ENCODE results near the gene RELN.
"Not testable (repeated sequence)": the region's sequence is repeated elsewhere in the genome, so short reads cannot be mapped to it uniquely, and the experiment has no call there.

The RELN gene

DNA sequence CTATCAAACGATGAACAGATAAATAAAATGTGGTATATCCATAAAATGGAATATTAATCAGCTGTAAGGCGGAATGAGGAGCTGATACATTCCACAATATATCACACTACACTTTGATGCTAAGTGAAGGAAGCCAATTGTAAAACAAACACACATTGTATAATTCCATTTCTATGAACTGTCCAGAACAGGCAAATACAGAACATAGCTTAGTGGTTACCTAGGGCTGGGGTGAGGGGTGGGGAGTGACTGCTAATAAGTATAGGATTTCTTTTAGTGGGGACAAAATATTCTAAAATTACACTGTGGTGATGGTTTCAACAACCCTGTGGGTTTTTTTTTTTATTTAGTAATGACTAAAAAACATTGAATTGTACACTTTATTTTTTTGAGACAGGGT is 461.3 kb downstream of the RELN start:
- Mint-ChIP-seq H3K4me3 (no peak overlapping the region), H3K9me3 (no peaks in the 10 kb centered on the region), H3K27ac (no peak overlapping the region), H3K36me3 (ENCODE audit: low read depth) (no peaks in the 10 kb centered on the region), H3K4me1 (ENCODE audit: low read depth) (no peaks in the 10 kb centered on the region), H3K27me3 (peaks cover 26% of the 10 kb centered on the region)

DNA sequence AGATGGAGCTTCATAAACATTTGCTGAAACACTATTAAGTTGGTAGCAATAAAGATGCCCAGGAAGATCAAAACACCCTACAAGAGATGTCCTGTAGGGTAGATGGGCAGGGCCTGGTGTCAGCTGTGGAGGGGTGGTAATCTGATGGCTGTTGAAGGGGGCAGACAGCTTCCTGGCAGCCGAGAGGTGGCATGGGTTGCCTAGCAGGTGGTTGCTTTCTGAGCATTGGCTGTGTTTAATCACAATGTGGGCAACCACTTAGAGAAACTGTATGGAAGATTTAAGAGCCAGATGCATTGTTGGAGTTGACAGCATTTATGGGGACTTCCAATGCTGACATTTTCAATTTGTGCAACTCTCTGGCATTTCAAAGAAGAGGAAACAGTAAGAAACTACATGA is 463.5 kb downstream of the RELN start:
- no peaks in the 10 kb centered on the region for H3K9me3 Mint-ChIP-seq
- no peak overlapping the region for H3K4me3 Mint-ChIP-seq
- no peaks in the 10 kb centered on the region for H3K36me3 Mint-ChIP-seq (ENCODE audit: low read depth)
- peaks cover 26% of the 10 kb centered on the region for H3K27me3 Mint-ChIP-seq
- no peak overlapping the region for H3K27ac Mint-ChIP-seq
- no peaks in the 10 kb centered on the region for H3K4me1 Mint-ChIP-seq (ENCODE audit: low read depth)

DNA sequence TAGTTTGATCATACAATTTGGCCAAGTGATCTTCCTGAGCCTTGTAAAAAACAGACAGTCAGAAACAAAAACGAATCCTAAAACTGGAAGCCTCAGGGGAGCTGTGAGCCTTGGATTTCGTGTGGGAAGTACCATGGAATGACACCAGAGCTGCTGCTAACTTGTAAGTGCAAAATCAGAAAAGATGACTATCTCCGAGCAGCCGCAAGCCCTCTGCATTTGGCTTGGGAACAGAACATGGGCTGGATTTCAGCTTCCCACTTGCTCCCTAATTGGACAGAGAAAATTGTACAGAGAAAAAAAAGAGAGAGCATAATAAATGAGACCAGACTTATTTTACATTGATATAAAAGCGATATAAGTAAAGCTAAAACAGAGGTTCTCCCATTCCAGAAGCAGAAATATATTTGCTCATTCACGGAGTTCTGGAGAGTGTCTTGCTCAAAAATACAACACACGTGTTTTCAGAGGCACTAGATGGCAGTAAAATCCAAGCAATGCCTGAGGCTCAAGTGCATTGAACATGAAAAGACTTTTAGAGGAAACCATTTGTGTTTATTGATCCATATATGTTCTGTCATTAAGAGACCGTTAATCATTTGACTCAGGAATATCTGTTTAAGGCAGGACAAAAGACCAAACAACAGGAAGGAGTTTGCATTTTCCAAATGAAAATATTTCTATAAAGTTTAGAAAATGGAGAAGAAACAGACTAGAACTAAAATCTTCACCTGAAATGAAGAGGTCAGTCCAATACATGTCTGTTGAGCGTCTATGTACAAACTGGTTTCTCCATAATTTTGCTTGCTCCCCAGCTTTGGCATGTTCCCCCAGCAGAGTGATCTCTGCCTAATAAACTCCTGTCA is 465.2 kb downstream of the RELN start:
- Mint-ChIP-seq H3K4me1 (ENCODE audit: low read depth) (no peaks in the 10 kb centered on the region), H3K4me3 (no peak overlapping the region), H3K27ac (no peak overlapping the region), H3K27me3 (peaks cover 20% of the 10 kb centered on the region), H3K36me3 (ENCODE audit: low read depth) (no peaks in the 10 kb centered on the region), H3K9me3 (no peaks in the 10 kb centered on the region)

- no peak overlapping the region for H3K27ac Mint-ChIP-seq
- H3K4me3 Mint-ChIP-seq = no peak overlapping the region
- H3K9me3 Mint-ChIP-seq = no peaks in the 10 kb centered on the region
- peaks cover 11% of the 10 kb centered on the region for H3K27me3 Mint-ChIP-seq
- H3K4me1 Mint-ChIP-seq (ENCODE audit: low read depth) = no peaks in the 10 kb centered on the region
- no peaks in the 10 kb centered on the region for H3K36me3 Mint-ChIP-seq (ENCODE audit: low read depth)
Measured at GRCh38 chr7:103521937-103522336, 467.5 kb downstream of the RELN start.

GRCh38 chr7:103504505-103505135 is 484.8 kb downstream of the RELN start:
- H3K4me3 Mint-ChIP-seq = no peak overlapping the region
- no peak overlapping the region for H3K27ac Mint-ChIP-seq
- H3K36me3 Mint-ChIP-seq (ENCODE audit: low read depth) = no peaks in the 10 kb centered on the region
- peaks cover 23% of the 10 kb centered on the region for H3K27me3 Mint-ChIP-seq
- no peaks in the 10 kb centered on the region for H3K9me3 Mint-ChIP-seq
- no peaks in the 10 kb centered on the region for H3K4me1 Mint-ChIP-seq (ENCODE audit: low read depth)

DNA sequence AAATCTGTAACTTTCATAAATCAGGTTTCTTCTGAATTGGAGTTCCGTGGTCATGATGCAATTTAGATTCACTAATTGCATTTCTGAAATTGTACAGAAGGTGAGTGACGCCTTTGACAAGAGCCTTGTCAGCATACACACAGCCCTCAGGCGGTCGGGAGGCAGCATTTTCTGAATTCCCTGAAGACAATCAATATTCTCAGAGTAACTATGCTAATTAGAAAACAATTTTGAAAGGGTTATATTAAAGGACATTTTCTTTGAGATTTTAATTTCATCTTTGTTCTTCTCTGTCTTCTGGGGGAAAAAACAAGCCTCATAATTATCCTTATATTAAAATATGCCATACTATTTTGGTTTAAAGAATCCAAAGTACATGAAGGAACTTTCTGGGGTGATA is 488.3 kb downstream of the RELN start:
- H3K9me3 Mint-ChIP-seq = no peaks in the 10 kb centered on the region
- H3K27ac Mint-ChIP-seq = no peak overlapping the region

DNA sequence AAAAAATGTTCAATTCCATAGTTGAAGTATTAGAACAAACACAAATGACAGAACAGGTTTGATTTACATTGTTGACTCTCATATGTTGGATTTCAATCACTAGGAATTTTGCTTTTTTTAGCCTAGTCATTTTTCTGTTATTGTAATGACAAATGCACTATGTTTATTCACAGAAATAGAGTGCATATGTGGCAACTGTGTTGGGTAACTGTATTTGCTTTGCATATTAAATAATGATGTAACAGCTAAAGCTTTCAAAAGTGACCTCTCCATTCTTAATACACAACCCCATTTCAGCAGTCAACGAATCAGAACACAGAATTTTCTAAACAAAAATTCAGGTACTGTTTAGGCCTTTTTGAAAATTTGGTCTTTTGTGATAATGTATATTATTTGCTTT is 489.5 kb downstream of the RELN start:
- H3K4me1 Mint-ChIP-seq (ENCODE audit: low read depth) = no peaks in the 10 kb centered on the region
- no peak overlapping the region for H3K27ac Mint-ChIP-seq
- no peak overlapping the region for H3K4me3 Mint-ChIP-seq
- H3K36me3 Mint-ChIP-seq (ENCODE audit: low read depth) = no peaks in the 10 kb centered on the region
- H3K9me3 Mint-ChIP-seq = no peaks in the 10 kb centered on the region
- peaks cover 6% of the 10 kb centered on the region for H3K27me3 Mint-ChIP-seq

More for the DNA sequence above, 488.3 kb downstream of the RELN start:
- H3K4me1 Mint-ChIP-seq (ENCODE audit: low read depth) = no peaks in the 10 kb centered on the region
- H3K27me3 Mint-ChIP-seq = peaks cover 12% of the 10 kb centered on the region
- no peak overlapping the region for H3K4me3 Mint-ChIP-seq
- H3K36me3 Mint-ChIP-seq (ENCODE audit: low read depth) = no peaks in the 10 kb centered on the region

GRCh38 chr7:103487419-103487818 is 502.0 kb downstream of the RELN start:
- H3K4me1 Mint-ChIP-seq (ENCODE audit: low read depth) = no peaks in the 10 kb centered on the region
- H3K27me3 Mint-ChIP-seq = peaks cover 6% of the 10 kb centered on the region
- H3K9me3 Mint-ChIP-seq = no peaks in the 10 kb centered on the region
- H3K36me3 Mint-ChIP-seq (ENCODE audit: low read depth) = no peaks in the 10 kb centered on the region
- H3K4me3 Mint-ChIP-seq = no peak overlapping the region
- no peak overlapping the region for H3K27ac Mint-ChIP-seq

GRCh38 chr7:103486873-103487272 is 502.6 kb downstream of the RELN start:
- not testable (repeated sequence) for H3K9me3 Mint-ChIP-seq

DNA sequence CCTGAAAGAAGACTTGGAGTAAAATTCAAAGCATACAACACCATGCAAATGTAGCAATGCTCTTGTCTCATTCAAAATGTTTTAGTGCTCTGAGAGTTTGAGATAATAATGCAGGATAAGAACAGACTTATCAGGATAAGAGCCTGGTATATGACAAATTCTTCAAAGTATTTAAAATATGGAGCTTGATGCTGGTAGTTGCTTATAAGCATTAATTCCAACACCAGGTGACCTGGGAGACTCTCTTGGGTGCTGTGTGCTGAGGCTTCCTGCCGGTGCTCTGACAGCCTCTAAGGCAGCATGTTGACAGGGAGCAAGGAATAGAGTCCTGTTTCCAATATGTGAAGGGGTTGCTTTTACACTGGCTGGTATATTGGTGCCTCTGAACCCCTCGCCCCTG is 508.7 kb downstream of the RELN start:
- H3K27ac Mint-ChIP-seq = no peak overlapping the region
- no peaks in the 10 kb centered on the region for H3K4me1 Mint-ChIP-seq (ENCODE audit: low read depth)
- H3K36me3 Mint-ChIP-seq (ENCODE audit: low read depth) = no peaks in the 10 kb centered on the region
- no peak overlapping the region for H3K4me3 Mint-ChIP-seq
- H3K9me3 Mint-ChIP-seq = no peaks in the 10 kb centered on the region
- H3K27me3 Mint-ChIP-seq = peaks cover 5% of the 10 kb centered on the region

More at GRCh38 chr7:103486873-103487272, 502.6 kb downstream of the RELN start:
- not testable (repeated sequence) for H3K4me1 Mint-ChIP-seq (ENCODE audit: low read depth); H3K4me3 Mint-ChIP-seq; H3K27ac Mint-ChIP-seq; H3K36me3 Mint-ChIP-seq (ENCODE audit: low read depth); H3K27me3 Mint-ChIP-seq

- Mint-ChIP-seq H3K27ac (no peak overlapping the region), H3K4me1 (ENCODE audit: low read depth) (no peaks in the 10 kb centered on the region), H3K36me3 (ENCODE audit: low read depth) (no peaks in the 10 kb centered on the region), H3K27me3 (peaks cover 35% of the 10 kb centered on the region), H3K4me3 (no peak overlapping the region), H3K9me3 (no peaks in the 10 kb centered on the region)
Measured at GRCh38 chr7:103474956-103475355, 514.5 kb downstream of the RELN start.

GRCh38 chr7:103469095-103469948 is 520.1 kb downstream of the RELN start:
- Mint-ChIP-seq H3K4me3 (no peak overlapping the region), H3K9me3 (no peaks in the 10 kb centered on the region), H3K4me1 (ENCODE audit: low read depth) (no peaks in the 10 kb centered on the region), H3K27ac (no peak overlapping the region), H3K36me3 (ENCODE audit: low read depth) (no peaks in the 10 kb centered on the region), H3K27me3 (peaks cover 29% of the 10 kb centered on the region)

- no peak overlapping the region for H3K27ac Mint-ChIP-seq
- H3K4me1 Mint-ChIP-seq (ENCODE audit: low read depth) = no peaks in the 10 kb centered on the region
- H3K36me3 Mint-ChIP-seq (ENCODE audit: low read depth) = no peaks in the 10 kb centered on the region
- H3K4me3 Mint-ChIP-seq = no peak overlapping the region
- H3K9me3 Mint-ChIP-seq = no peaks in the 10 kb centered on the region
- H3K27me3 Mint-ChIP-seq = peaks cover 24% of the 10 kb centered on the region
Measured at GRCh38 chr7:103466814-103467213, 522.6 kb downstream of the RELN start.

DNA sequence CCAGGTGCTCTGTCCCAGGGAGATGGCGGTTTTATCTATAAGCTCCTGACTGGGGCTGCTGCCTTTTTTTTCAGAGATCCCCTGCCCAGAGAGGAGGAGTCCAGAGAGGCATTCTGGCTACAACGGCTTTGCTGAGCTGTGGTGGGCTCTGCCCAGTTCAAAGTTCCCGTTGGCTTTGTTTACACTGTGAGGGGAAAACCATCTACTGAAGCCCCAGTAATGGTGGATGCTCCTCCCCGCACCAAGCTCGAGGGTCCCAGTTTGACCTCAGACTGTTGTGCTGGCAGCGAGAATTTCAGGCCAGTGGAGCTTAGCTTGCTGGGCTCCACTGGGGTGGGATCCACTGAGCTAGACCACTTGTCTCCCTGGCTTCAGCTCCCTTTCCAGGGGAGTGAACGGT is 527.1 kb downstream of the RELN start:
- Mint-ChIP-seq H3K27ac (no peak overlapping the region), H3K27me3 (peaks cover 14% of the 10 kb centered on the region), H3K36me3 (ENCODE audit: low read depth) (no peaks in the 10 kb centered on the region), H3K4me1 (ENCODE audit: low read depth) (no peaks in the 10 kb centered on the region), H3K9me3 (no peaks in the 10 kb centered on the region), H3K4me3 (no peak overlapping the region)
